MM.1S (cell line): ENCODE data around the gene EIF4EBP3.

Experiments
- CTCF ChIP-seq: fragments of 300-600 bp; sonication (generic); IDR thresholded peaks from 2 replicates; pipeline ENCODE4 v1.5.1; 2016; ENCODE audit warnings: antibody characterized with exemption, low read length, mixed read lengths
- EZH2 ChIP-seq: fragments of 300-600 bp; sonication (generic); optimal IDR thresholded peaks from 2 replicates; pipeline ENCODE3; 2017; ENCODE audit warnings: low read depth, mild to moderate bottlenecking, antibody characterized with exemption, low read length, mixed read lengths

GRCh38 chr5:140569197-140569596 lies 21.7 kb downstream of the EIF4EBP3 start:
- TF ChIP-seq CTCF (no peak), EZH2 (no peak)
